Mucosa of gallbladder (tissue), 1 donor: ENCODE data around the gene DGKD. TPM values are rescaled to one million over a fixed set of nuclear protein-coding genes. Genes with fewer than 3 reads are reported as not detected.

Experiments used
- DNase-seq: peaks from one replicate; pipeline ENCODE4 v3.0.0-alpha.2; 2020; ENCODE audit warnings: low spot score
- total RNA-seq: library from RNA; stranded (reverse); gene quantifications from one replicate; pipeline ENCODE4 v1.2.1, GENCODE V29; 2021
- donor health status: DM: no; HTN: no; CAD: no.

Gene DGKD
- total RNA-seq, 1 donor from 2014 or later: 24.3 TPM

DNA sequence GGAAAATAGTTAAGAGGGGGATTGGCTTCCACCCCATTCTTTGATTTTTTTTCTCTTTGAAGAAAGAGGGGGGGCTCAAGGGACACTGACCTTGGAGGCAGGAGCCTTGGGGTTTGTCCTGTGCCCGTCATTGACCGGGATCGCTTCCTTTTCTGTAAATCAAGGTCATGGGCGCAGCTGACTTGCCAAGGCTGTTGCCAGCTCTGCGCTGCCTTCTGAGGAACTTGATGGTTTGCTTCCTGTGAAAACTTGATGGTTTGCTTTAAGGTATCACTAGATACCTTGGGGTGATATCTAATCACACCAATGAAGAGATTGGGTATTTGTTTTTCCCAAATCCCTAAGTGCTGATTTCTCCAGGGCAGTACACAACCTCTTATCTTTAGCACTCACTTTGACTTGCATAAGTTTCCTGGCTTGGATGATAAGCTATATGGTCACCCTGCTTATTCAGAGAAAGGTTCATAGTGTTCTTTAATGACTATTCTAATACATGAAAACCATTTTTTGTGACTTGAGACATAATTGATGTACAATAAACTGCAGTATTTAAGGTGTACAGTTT, 56.0 kb downstream of the DGKD start:
- DNase-seq: no peak

DNA sequence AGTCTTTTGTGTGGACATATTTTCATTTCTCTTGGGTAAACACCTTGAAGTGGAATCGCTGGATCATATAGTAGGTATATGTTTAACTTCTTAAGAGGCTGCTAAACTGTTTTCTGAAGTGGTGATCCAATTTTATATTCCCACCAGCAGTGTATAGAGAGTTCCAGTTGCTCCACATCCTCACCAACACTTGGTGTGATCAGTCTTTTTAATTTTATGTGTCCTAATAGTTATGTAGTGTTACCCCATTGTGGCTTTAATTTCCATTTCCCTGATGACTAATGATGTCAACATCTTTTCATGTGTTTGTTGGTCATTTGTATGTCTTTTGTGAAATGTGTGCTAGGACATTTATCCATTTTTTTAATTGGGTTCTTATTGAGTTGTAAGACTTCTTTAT, 56.9 kb downstream of the DGKD start:
- DNase-seq: no peak

DNA sequence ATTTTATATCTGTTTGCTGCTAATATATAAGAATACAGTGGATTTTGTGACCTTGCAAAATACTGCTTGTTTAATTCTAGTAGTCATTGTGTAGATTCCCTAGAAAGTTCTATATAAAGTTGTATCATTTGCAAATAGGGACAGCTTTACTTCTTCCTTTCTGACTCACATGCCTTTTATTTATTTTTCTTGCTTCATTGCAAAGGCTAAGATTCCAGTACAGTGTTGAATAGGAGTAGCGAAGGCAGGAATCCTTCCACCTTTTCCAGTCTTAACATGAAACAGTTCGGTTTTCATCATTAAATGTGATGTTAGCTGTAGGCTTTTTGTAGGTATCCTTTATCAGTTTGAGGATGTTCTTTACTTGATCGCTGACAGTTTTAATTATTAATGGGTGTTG, 58.1 kb downstream of the DGKD start:
- no peak for DNase-seq

DNA sequence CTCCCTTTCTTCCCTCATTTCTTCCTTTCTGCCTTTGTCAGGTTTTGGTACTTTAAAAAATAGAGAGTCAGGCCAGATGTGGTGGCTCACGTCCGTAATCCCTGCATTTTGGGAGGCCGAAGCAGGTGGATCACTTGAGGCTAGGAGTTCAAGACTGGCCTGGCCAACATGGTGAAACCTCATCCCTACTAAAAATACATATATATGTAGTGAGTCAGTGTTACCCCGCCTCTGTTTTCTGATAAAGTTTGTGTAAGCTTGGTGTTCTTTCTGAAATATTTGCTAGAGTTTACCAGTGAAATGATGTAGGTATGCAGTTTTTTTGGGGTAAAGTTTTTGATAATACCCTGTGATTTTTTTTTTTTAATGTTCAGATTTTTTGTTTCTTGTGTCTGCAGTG, 58.8 kb downstream of the DGKD start:
- DNase-seq: no peak

DNA sequence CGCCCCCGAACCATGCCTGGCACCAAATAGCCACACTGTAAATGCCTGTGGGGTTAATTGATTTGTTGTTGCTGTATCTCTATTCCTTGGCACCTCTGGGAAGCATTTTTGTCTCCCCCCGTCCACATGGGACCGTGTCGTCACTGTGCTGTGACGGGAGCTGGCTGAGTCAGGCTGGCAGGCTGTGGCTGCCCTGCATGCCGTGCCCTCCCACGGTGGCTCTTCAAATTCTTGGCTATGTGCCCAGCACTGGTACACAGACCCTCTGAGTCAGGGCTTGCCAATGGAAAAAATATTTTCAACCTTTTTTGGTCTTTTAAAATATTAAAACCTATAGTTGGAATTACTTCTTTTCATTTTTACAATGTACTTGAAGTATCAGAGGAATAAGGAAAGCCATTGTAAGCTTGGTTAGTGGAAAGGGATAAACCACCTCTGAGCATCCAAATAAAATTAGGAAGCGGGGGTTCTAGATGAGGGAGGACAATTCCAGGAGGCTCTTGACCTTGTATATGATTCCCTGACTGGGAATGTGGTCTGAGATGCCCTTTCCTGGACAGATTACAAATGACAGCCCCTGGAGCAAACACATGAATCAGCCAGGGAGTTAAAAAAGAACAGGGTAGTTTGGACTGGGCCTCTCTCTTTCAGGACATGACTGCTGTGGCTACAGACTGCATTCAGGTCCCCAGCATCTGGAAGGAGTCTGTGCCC, 59.4 kb downstream of the DGKD start:
- peak; percentile 62 for DNase-seq

DNA sequence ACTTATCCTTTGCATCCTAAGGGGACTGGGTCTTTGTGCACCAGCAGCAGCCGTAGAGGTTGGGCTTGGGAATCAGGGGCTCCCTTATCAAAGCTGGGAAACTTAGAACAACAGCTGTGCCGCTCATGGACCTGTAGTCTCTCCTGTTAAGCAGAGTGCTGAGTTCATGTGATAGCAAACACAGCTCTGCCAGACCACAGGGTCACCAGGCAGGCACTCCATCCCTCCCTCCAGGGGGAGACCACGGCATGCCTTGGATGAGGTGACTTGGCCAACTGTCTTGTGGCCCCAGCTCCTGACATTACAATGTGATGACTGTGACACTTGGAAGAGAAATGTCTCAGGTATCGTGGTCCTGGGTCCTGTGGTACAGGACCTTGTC, 60.0 kb downstream of the DGKD start:
- no peak for DNase-seq

DNA sequence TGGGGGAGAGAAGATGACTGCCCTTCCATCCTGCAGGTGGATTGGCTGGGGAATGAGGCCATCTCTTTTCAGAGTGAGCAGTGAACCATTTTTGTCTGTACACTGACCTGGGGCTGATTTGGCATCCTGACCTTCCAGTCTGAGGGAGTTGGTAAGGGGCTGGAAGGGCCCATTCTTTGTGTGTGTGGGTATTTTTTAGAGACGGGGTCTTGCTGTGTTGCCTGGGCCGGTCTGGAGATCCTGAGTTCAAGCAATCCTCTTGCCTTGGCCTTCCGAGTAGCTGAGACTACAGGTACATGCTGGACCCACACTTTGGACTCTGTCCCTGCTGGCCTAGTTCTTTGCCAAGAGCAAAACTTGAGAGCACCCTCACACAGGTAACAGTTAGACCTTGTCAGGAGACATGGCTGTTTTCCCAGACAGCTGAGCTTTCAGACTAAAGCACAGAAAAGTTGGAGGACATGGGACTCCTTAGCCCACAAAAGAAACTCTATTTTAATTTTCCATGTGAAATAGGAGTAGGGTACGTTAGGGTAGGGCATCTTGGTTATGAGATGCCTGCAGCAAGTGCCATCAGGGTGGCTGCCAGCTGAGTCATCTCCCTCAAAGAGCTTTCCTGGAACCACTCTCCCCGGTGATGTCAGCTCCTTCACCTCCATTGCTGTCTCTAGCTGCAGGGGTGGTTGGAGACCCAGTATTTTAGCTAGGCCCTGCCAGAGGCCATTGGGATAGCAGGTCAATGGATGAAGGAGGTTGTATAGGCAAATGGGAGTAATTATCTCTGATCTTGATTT, 60.7 kb downstream of the DGKD start:
- DNase-seq: peak; percentile 46

DNA sequence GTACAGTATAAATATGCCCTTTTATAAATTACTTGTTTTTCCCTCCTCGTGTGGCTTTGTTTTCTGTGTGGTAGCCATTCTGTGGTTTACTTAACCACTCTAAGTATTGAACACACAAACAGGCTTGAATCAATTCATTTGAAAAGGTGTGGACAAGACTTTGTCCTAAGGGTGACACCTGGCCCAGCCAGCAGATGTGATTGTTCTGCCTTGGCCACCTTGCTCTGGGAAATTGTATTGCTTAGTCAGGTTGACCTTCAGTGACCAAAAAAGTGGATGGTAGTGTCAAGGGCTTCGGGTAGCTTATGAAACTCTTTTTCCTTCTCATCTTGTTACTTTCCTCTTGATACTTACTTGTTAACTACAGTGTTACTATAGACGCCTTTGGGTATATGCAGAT, 61.9 kb downstream of the DGKD start:
- DNase-seq: peak; percentile 49

GRCh38 chr2:233416706-233417105, 62.4 kb downstream of the DGKD start:
- DNase-seq: no peak

DNA sequence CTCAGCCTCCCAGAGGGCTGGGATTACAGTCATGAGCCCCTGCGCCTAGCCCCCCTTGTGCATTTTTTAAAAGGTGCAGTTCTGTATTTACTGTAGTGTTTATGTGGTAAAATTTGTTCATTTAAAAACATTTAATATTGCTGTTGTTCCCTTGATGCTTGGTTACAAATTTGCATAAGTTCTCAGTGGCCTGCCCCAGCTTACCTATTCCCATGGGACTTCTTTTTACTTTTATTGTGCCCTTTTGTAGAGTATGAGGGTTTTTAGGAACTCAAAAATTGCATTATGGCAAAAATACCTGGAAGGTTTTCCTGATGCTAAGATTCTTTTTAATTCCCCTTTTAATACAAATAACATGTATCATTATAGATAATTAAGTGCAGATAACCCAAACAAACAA, 63.0 kb downstream of the DGKD start:
- no peak for DNase-seq

DNA sequence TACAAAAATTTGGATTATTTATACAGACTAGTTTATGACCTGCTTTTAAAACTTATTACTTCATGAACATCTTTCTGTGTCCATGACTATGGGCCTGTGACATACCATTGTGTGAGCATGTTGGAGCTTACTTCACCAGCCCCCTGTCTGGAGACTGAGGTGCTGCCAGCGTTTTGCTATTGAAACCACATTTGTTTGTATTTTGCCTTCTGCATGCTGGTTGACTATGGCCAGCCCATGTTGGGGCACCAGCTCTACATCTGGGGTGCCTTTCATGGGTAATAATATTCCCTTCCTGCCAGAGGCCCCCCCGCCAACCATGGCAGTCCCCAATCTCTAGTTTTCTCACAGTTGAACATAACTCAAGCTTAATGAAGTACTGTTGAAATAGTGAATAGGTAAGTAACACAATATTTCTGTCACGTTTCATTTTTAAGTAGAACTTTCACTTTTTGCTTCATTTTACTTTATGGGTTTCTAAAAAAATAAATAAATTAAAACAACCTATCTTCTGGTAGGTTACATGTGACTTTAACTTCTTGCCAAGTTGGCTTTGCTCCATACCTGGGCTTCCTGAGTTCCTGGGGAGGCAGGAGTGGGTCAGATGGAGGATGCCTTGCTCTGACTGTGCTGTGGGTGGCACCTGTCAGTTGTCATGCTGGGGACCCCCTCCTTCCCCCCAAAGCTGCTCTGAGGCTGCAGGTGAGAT, 63.9 kb downstream of the DGKD start:
- DNase-seq: peak; percentile 51

DNA sequence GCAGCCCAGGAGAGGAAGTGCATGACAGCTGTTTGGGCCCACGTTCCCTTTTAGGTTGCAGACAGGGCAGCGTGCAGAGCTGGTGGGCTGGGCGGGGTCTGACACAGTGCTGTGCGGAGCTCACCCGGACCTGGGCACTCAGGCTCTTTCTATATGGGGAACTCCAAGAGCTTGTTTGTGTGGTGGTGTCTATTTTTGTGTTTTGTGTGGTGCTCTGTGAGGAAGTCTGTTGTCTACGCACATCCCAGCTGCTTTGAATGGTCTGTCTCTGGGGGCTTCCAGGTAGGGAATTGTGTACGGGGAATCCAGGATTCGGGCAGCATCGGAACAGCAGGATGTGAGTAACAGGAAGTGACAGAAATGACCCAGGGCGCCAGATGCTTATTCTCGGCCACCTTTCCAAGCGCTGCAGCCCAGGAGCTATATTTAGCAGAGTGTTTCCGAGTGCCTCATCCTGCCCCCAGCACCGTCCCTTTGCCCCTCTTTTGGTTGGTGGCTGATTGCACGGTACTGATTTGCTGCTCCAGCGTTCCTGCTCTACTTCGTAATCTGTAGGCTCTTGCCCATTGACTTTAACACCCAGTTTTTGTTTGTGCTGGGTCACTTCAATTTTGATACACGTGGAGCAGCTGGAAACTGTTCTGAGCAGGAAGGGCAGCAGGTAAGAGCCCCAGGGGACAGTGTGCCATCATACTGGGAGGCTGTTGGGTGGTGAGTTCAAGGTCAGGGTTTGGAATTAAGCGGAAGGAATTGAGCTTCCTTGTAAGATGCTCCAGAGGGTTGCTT, 64.7 kb downstream of the DGKD start:
- DNase-seq: peak; percentile 43

DNA sequence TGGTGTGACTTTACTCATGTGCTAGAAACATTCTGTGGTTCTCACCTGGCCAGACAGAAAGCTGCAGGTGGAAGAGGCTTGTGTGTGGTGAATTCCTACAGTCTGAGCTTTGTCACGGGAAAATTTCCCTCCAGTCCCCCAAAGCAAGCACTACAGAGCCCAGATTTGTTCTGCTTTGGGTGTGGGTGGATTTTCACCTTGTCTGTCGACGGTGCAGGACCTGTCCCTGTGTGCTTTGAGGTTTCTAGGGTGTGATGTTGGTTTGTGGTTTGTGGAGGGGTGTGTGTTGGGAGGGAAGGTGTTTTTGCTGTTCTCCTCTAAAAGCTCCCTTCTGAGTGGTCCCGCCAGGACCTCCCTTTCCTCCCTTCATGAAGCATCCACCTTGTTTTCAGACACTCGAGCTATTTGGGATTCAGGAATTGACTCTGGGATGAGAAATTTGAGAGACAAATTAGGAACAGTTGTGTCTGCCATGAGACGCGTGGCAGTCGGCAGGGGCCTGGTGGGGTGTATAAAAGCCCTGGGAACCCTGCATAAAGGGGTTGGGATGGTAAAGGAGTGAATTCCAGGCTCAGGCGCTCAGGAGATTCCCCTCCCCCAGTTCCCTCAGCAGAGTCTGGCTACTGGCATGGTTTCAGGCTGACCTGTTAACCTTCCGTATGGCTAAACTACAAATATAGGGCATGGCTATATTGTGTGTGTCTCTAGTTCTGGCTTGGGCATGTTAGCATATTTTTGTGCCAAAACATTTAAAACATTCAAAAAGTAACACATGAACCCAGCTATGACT, 65.5 kb downstream of the DGKD start:
- DNase-seq: no peak

DNA sequence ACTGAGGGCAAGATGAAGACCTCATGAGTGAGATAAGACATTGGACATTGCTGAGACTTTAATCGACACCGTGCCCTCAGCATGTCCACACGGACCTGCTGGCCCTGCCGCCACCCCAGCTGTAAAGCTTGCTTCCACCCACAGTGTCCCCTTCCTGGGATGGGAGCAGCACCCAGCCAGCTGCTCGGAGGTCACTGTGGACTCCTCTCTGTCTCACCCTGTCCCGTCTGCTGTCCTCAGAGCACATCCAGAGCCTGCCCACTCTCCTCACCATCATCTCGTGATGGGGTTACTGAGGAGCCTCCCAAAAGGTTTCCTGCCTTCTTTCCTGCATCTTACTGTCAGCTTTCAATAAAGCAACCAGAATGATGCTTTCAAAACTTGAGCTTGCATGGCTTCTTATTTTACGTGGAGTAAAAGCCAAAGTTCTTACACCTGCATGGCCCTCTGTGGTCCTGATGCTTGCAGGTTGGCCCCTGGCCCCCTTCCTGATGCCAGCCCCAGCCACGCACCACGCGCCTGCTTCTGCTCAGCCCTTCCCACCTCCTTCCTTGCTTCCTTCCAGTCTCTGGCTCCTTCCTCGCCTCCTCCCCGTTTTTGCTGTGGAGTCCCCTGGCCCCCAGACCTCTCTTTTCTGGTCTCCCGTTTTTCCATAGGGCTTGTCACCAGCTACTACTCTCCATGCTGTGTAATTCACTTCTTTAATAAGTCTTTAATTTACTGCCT, 67.0 kb downstream of the DGKD start:
- DNase-seq: peak; percentile 8

DNA sequence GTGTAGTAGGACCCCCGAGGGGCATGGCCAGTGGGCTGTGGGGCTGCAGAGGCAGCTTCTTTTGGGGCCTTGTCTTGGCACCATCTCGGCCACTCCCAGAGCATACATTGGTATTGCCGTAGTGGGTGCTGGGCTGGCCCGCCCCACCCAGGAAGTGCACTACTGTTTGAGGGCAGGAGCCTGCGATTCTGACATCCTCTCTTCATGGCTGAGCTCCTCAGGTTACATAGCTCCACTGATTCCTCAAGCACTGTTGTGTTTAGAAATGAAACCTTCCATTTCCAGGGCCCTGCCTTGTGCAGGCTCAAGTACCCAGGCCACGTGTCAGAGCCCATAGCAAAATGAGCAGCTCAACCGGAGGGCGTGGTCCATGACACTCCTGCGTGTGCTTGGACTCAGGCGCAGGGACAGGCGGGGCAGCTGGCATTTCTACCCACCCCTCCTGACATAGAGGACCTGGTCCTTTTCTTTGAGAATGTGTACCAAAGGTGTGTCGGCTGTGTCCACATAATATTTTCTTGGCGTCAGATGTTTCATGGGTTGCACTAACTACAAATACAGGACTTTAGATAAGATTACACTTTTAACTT, 67.9 kb downstream of the DGKD start:
- peak; percentile 85 for DNase-seq

GRCh38 chr2:233422649-233423551, 68.6 kb downstream of the DGKD start:
- DNase-seq: peak; percentile 6

GRCh38 chr2:233423552-233423860, 69.2 kb downstream of the DGKD start:
- DNase-seq: peak; percentile 9

GRCh38 chr2:233424154-233424951, 70.1 kb downstream of the DGKD start:
- DNase-seq: peak; percentile 84
